NCI-H2227 (cell line): ENCODE measurements around the gene TSPAN9.

Experiments
- DNase-seq: peaks from one replicate; lab custom pipeline; 2025; ENCODE audit not compliant: unreplicated experiment; lab: John Stamatoyannopoulos, UW

TSPAN9 gene

GRCh38 chr12:3308063-3308462 lies 230.9 kb downstream of the TSPAN9 start:
- DNase-seq: no peak

GRCh38 chr12:3308609-3309008 lies 231.4 kb downstream of the TSPAN9 start:
- no peak for DNase-seq

DNA sequence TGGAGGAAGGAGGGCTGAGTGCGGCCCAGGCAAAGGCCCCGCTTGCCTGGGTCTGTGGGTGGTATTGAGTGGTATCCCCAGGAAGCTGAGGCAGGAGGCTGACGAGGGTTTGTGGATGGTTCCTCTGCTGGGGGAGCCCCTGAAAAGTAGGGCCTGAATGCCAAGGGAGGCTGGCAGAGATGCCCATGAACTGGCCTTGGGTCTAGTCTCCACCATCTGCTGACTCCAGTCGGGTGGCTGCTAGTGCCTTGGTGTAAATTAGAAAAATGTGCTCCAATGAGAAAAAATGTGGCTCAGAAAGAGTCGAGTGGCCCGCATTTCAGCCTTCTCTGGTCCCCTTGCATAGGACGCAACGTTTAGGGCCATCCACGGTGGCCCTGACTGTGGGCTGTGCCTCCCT lies 232.6 kb downstream of the TSPAN9 start:
- no peak for DNase-seq

GRCh38 chr12:3310271-3311026 lies 233.3 kb downstream of the TSPAN9 start:
- DNase-seq: no peak

DNA sequence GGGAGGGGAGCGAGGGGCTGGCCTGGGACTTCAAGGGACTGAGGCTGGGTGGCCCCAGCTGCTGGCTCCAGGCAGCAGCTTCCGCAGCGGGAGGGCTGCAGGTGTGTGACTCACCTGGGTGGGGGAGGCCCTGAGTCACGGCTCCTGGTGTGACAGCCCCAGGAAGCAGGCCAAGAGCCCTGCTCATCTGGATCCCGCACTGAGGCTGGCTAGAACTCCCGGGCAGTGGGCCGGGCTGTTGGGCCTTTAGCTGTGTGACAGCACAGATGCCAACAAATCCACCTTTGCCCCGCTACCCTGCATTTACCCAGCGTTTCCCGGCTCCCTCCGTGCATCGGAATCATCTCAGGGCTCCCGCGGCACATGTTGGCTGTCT lies 233.8 kb downstream of the TSPAN9 start:
- no peak for DNase-seq

GRCh38 chr12:3311491-3312103 lies 234.4 kb downstream of the TSPAN9 start:
- no peak for DNase-seq

DNA sequence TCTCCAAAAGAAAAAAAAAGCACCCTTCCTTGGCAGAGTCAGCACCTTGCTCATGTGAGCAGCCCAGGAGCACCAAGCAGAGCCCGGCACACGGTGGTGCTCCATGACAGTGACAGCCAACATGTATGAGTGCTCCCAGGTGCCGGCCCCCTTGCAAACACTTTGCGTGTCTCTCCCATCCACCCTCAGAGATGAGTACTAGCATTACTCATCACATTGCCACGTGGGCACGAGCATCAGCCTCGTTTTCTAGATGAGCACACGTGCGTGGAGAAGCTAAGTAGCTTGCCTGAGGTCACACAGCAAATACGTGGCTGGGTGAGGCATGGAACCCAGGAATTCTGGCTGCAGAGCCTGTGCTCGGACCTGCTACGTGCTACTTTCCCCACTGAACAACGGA lies 235.9 kb downstream of the TSPAN9 start:
- no peak for DNase-seq

DNA sequence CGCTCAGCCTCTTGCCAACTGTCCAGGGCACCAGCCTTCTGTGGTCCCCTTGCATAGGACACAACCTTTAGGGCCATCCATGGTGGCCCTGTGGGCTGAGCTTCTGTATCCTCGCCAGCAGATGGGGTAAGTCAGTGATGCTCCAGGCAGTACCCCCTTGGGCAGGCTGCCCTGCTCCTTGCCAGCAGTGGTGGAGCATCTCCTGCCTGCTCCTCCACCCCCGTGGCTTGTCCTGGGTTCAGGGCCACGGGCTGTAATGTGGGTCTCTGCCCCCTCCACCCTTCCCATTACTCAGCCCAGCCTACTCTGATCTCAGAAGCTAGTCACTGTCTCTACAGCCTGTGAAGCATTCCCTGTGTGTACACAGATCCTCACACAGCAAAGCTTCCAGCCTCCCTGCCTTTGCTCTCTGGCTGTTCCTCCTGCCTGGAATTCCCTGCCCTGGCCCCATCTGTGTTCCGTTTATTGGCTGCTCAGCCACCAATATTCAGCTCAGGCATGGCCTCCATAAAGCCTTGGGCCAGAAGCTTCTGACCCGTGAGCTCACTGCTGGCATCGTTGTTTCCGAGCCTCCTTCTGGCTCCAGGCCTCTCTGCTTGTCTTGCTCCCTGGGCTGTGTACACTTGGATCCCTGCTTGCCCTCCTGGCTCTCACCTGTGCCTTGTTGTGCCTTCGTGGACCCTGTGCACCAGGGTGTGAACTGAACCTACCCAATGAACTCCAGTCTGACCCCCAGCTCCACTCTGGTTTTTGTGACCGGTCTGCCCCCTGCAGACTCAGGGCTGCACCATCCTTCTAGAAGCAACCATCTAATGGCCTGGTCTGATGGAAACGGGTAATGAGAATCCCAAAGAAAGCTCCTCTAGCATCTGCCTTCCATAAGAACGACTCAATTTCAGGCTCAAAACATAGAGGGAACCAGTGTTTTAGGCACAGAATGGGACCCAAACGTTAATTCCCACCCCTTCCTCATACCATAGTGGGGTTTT lies 236.8 kb downstream of the TSPAN9 start:
- peak; percentile 8 for DNase-seq

DNA sequence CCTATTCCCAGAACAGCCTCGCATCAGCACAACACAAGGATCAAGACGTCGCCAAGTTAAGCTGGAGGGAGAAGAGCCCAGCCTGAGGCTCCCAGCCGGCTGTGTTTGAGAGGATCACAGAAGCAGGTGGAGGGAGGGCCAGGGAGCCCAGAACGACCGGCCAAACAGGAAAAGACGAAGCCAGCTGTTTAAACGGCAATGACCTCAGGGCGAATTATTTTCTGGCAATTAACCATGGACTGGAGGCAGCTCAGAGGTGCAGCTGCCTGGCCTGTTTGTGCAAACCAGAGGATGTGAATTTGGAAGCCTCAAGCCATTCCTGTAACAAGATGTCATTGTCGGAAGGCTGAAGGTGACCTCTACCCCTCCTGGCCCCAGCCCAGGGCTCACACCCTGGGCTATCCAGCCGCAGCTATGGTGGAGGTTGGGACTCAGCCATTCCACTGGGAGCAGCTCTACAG lies 238.1 kb downstream of the TSPAN9 start:
- DNase-seq: peak; percentile 26

DNA sequence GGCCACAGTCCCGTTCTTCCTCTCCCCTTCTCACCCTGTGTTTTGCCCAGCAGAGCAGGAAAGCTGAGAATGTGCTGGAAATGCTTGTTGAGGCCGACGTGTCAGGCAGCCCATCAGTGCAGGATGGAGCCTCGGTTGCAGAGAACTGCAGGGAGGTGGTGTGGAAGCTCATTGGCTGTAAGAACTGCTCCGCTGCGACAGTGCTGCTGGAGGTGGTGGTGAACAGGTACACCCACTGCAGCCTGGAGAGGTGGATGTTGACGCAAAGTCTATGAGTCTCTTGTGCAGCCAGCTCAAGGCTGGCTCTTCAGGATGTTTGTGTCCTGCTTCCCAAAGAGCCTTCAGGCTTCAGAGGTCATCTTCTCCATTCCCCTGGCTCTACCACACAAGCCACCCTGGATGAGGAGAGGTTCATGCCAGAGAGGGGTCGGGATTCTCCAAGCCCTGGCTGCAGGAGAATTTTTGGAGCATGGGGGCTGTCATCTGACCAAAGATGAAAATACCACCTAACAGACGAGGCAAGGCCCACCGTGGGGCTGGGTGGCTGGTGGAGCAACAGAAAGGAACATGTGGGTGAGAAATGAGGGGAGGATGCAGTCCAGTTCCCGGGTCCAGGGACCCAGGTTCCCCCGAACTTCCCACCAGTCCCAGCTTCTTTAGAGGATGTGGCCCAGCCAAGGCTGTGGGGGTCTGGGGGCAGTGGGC lies 239.7 kb downstream of the TSPAN9 start:
- DNase-seq: no peak

DNA sequence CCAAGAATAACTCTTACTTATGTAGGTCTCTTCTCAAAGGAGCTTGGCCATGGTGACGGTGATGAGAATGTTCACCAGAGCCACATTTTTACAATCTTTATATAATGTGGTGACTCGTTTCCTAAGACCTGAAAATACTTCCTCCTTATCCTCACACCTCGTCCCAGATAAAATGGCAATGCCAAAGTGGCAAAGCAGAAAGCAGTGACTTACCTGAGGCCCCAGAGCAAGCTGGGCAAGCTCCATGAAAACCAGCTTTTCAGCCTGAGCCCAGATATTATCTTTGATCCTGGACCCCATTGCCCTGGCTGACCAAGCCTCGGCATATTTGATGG lies 240.3 kb downstream of the TSPAN9 start:
- DNase-seq: no peak

- DNase-seq: no peak
These were observed 240.8 kb downstream of the TSPAN9 start for GRCh38 chr12:3317841-3318501.

DNA sequence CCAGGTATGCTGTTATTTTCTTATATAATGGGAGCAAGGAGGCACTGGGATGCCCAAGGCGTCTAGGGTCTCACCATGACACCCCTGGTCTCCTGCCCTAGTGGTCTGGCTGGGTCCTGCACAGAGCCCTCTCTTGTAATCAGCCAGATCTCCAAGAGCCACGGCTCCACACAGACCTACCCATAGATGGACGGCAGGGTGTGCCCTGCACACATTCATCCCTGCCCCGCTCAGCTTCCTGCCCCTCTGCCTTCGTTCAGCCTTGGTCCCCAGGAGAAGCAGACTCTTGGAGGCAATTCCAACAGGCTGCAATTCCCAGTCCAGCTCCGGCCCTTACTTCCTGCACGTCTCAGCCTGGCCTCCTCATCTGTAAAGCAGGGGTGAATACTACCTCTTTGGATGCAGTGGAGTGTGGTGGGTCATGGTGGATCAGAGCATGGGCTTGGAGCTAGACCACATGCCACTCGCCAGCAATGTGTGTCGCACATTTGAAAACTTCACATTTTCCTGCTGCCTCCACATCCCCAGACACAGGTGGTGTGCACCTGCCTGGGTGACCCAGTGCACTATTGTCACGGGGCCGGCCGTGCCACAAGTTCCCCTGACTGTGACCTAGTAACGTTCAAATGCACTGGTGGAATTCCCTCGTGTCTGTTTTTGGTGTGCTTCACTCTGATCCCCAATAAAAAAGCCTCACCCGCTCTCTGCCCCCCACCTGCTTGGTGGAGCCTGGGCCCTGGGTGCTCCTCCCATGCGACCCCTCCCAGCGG lies 242.7 kb downstream of the TSPAN9 start:
- no peak for DNase-seq

GRCh38 chr12:3320881-3321509 lies 243.8 kb downstream of the TSPAN9 start:
- no peak for DNase-seq

DNA sequence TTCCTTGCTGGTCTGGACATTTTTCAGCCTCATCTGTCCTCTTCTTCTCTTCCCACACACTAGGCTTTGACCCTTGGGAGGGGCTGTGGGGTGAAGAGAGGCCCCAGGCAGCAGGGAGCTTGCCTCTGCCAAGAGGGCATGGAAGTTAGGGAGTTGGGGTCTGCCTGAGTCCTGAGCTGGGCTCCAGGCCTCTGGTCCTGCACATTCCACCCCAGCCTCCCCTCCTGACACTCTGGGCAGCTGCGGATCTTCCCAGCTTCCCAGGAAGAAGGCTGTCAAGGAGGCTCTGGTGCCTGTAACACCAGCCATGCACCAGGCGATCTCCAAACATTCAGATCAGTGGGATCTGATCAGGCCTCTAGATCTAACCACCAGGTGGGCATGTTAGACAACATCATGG lies 244.7 kb downstream of the TSPAN9 start:
- no peak for DNase-seq

GRCh38 chr12:3323002-3323685 lies 246.0 kb downstream of the TSPAN9 start:
- DNase-seq: no peak

GRCh38 chr12:3325736-3326135 lies 248.6 kb downstream of the TSPAN9 start:
- DNase-seq: no peak

GRCh38 chr12:3326156-3326849 lies 249.1 kb downstream of the TSPAN9 start:
- no peak for DNase-seq
